ENCODE data around the gene NPLOC4.

DNA sequence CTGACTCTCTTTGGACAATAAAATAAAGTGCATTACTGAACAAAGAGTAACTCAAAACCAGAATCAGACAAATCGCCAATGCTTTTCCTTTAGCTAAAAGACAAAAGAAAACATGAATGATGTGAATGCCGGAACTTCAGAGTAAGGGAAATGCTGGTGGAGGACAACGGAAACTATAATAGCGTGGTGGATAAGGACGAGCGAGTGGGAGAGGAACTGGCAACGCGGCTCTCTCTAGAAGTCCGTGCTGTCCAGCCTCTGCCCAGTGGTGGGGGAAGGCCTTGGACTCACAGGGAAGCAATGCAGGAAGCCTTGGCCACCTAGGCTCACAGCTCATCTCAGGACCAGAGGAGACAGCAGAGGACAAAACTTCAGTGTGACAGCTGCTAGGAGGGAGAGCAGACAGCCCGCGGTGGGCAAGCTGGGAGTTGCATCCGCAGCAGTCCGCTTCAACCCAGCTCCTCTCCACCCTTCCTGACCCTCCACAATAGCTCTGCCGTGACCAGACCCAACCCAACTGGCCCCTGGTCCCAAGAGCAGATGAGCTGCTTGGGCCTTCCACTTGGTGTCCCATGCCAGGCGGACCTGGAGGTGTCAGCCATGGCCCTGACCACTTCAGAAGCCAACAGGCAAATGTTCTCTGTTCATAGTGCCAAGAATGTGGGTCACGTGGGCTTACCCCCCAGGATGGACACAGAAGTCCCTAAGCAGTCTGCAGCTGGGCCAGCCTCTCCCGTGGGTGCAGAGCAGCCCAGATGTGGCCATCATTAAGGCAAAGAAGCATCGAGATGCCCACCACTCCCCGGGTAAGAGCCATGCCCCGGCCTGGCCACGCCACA, 79.4 kb downstream of the NPLOC4 start:
- TF ChIP-seq CTCF (conservative IDR thresholded peaks at IDR 0.05 in 1 of 2, IDR thresholded peaks at IDR 0.05 in 1 of 2; ENCODE audit: extremely low read depth in 1 of 2, insufficient read depth in 1 of 2, low read depth in 1 of 2, low read length in 2 of 2) (no peak), EZH2 (IDR thresholded peaks at IDR 0.05; ENCODE audit: borderline replicate concordance, low read length) (no peak)
